Heart left ventricle (tissue), 13 donors: ENCODE data around the gene PEPD.

Experiments
- CTCF ChIP-seq, 12 donors: fragments of 200-600 bp; sonication (generic) in 4 of 12; IDR thresholded peaks; one replicate each; pipeline versions ENCODE4 v1.5.0 to v1.8.0; 2018 to 2022; ENCODE audit warnings: antibody characterized with exemption in 12 of 12, mild to moderate bottlenecking in 5 of 12
- POLR2A ChIP-seq, 2 donors: fragments of 450-650 bp; IDR thresholded peaks; one replicate each; pipeline ENCODE4 v1.6.1; 2017; ENCODE audit warnings: antibody characterized with exemption in 2 of 2, mild to moderate bottlenecking in 2 of 2, moderate library complexity in 2 of 2
- donor health status: ischemic (EF 13 %, LVEDD 7.1; RV severe dilation, severe dysfunction).
- donor health status: DM: no; HTN: yes; CAD: no.
- donor health status: DM: no; HTN: no; CAD: no.
- donor health status: ischemic (EF 25% LVEDD 6.9; RV normal size, moderate dysfunction).
- donor health status: ischemic (EF 25% LVEDD 5.7; RV mildly dilated, moderate dysfunction).
- donor health status: ischemic (EF 35%, LVEDD 5.7; RV mildly dilated, moderate dysfunction).
- donor health status: nonischemic (EF 11% LVEDD 7.7; RV severe dilation, severe dysfunction).
- donor health status: DM: yes; HTN: yes; CAD: no.
- donor health status: PGD.
- donor health status: ischemic (EF 29% LVEDD 5.4; RV normal size, mild dysfunction).
- donor health status: nonischemic (EF 23%, LVEDD 6.1; RV moderate dilation, normal function).

DNA sequence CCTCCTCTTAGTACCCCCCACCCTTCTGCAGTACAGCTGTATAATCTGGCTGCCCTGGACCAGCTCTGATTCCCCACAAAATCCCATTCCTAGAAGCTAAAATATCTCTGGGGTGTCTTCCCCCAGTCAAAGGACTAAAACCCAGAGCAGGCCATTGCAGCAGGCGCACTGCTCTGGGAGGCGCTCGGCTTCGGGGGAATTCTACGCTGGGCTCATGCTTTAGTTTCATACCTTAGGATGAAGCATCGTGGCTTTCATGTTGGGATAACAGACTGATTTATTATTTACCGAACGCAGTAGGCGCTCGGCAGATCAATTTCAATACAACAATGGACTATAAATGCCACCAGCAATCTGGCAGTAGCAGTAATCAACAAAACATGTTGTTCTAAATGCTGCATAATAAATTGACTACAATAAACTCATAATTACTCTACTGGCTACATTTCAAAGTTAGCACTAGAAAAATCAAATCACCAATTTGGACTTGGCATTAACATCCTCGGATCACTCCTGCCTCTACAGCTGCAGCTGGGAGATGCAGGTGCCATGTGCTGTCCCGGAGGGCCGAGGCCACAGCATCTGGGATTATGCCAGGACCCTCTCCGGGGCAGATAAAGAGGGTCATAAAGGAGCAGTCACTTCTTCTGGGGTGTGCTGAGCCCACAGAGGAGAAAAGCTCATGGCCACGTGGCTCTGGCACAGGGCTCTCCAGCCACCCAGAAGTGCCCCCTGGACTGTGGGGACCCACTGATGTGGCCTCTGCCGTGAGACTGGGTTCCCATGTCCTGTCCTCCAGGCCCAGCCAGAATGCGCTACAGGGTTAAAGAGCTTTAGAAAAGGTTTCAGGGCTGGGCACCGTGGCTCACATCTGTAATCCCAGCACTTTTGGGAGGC lies 112.8 kb downstream of the PEPD start:
- TF ChIP-seq CTCF (IDR thresholded peaks at IDR 0.05) (no peak), POLR2A (IDR thresholded peaks at IDR 0.05) (no peak)
